Fibroblast of skin of scalp (primary cell): ENCODE measurements around the gene CPEB1.
"Not testable (repeated sequence)": the region's sequence is repeated elsewhere in the genome, so short reads cannot be mapped to it uniquely, and the experiment has no call there.

Experiments used
- DNase-seq: peaks from one replicate; pipeline ENCODE4 v3.0.0-alpha.2; 2013

CPEB1 gene

GRCh38 chr15:82544431-82544830, 102.7 kb downstream of the CPEB1 start:
- DNase-seq = no peak

GRCh38 chr15:82543160-82543559, 104.0 kb downstream of the CPEB1 start:
- peak; percentile 93 for DNase-seq

- DNase-seq = no peak
These were observed 106.2 kb downstream of the CPEB1 start for GRCh38 chr15:82540984-82541431.

GRCh38 chr15:82540055-82540983, 106.8 kb downstream of the CPEB1 start, which contains the start of gene RPS17:
RPS17 (minus strand) TSS chr15:82540457; CDS start chr15:82540428, 29 bp downstream.
- peak; percentile 97 for DNase-seq

- no peak for DNase-seq
These were observed 107.5 kb downstream of the CPEB1 start for GRCh38 chr15:82539691-82540054.

- DNase-seq = no peak
These were observed 108.0 kb downstream of the CPEB1 start for GRCh38 chr15:82538961-82539690.

GRCh38 chr15:82537351-82537908, 109.7 kb downstream of the CPEB1 start:
- no peak for DNase-seq

- no peak for DNase-seq
These were observed 110.5 kb downstream of the CPEB1 start for GRCh38 chr15:82536409-82537350.

GRCh38 chr15:82535566-82536408, 111.4 kb downstream of the CPEB1 start:
- DNase-seq = no peak

GRCh38 chr15:82535151-82535550, 112.0 kb downstream of the CPEB1 start:
- not testable (repeated sequence) for DNase-seq

- DNase-seq = not testable (repeated sequence)
These were observed 112.7 kb downstream of the CPEB1 start for GRCh38 chr15:82534457-82534861.

- no peak for DNase-seq
These were observed 113.4 kb downstream of the CPEB1 start for GRCh38 chr15:82533801-82534200.

GRCh38 chr15:82532991-82533481, 114.1 kb downstream of the CPEB1 start:
- no peak for DNase-seq

GRCh38 chr15:82532383-82532990, 114.7 kb downstream of the CPEB1 start:
- DNase-seq = no peak

GRCh38 chr15:82531496-82532382, 115.4 kb downstream of the CPEB1 start:
- DNase-seq = no peak

- peak; percentile 61 for DNase-seq
These were observed 116.4 kb downstream of the CPEB1 start for GRCh38 chr15:82530606-82531379.

GRCh38 chr15:82530006-82530405, 117.2 kb downstream of the CPEB1 start:
- DNase-seq = no peak

- DNase-seq = not testable (repeated sequence)
These were observed 133.6 kb downstream of the CPEB1 start for GRCh38 chr15:82513587-82513986.
